ENCODE data around the gene TACC3.

- TF ChIP-seq EZH2 (IDR thresholded peaks at IDR 0.05; ENCODE audit: low read length, unreplicated experiment), result no peak
- TF ChIP-seq CTCF (conservative IDR thresholded peaks at IDR 0.05; ENCODE audit: low read depth, low read length), result no peak
- TF ChIP-seq EZH2phosphoT487 (IDR thresholded peaks at IDR 0.05; ENCODE audit: borderline replicate concordance, low read length), result no peak
Measured at GRCh38 chr4:1745165-1745564, 23.8 kb downstream of the TACC3 start.

Data from PC-3 (cell line).